Stimulated activated memory B cell treated with anti-CD40 and anti-IgM and Interleukin-4, amounts not matched to agents 10 μg/mL and 1 μg/mL and 100 μg/mL, for 72 hours (primary cell): ENCODE results near the gene FBXO17.
A peak's percentile ranks its signal among the peaks of the same experiment; 100 is the strongest.
"Not testable (repeated sequence)": the region's sequence is repeated elsewhere in the genome, so short reads cannot be mapped to it uniquely, and the experiment has no call there.

Source experiments
- ATAC-seq: fragments of 150-1000 bp; cut with Tn5 transposase; 2 replicates; pipeline ENCODE4 v1.10.0; 2021
- H3K27ac Mint-ChIP-seq: one replicate; pipeline ENCODE4 v1.8.0; 2022; ENCODE audit warnings: mild to moderate bottlenecking, mixed read lengths
- H3K27me3 Mint-ChIP-seq: one replicate; pipeline ENCODE4 v1.8.0; 2022; ENCODE audit warnings: mixed read lengths
- H3K36me3 Mint-ChIP-seq: one replicate; pipeline ENCODE4 v1.8.0; 2022; ENCODE audit warnings: mixed read lengths
- H3K4me1 Mint-ChIP-seq: one replicate; pipeline ENCODE4 v1.8.0; 2022; ENCODE audit warnings: mixed read lengths
- H3K4me3 Mint-ChIP-seq: one replicate; pipeline ENCODE4 v1.8.0; 2022; ENCODE audit warnings: mild to moderate bottlenecking, moderate library complexity, mixed read lengths
- H3K9me3 Mint-ChIP-seq: one replicate; pipeline ENCODE4 v1.8.0; 2022; ENCODE audit warnings: mixed read lengths

FBXO17 gene

DNA sequence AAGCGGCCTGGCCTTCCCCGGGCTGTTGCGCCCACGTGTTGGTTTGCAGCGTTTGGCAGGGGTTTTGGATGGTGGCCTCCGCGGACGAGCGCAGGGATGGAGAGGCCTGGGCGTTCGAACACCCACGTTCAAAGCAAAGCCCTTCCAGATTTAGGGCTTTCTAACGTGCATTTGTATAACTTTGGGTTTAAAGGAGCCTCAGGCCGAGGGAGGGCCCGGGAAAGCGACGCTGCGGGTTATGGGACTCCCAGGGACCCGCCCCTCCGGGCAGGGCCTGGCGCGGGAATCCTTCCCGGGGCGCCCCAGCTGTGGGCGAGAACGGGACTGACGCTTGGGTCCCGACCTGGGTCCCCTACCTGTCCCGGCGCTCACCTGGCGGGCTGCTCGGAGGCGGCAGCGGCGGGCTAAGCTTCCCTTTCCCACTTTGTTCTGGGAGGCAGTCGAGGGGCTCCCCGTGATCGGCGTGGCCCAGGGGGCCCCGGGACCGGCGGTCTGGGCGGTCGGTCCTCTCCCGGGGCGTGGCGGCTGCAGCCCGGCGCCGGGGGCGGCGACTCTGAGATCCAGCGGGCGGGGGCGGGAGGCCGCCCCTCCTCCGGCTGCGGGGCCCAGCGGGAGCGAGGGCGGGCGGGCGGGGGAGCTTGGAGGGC lies at the start of gene FBXO17:
Gene FBXO17 (minus strand): TSS at position 529 of the 647 bp plus-strand sequence. CDS start 25,423 bp downstream, outside the sequence.
- H3K4me1 Mint-ChIP-seq = peaks cover 17% of the 10 kb centered on the region
- peaks cover 1% of the 10 kb centered on the region for H3K36me3 Mint-ChIP-seq
- H3K9me3 Mint-ChIP-seq = peaks cover 4% of the 10 kb centered on the region
- peaks cover 44% of the 10 kb centered on the region for H3K27me3 Mint-ChIP-seq
- no peak for ATAC-seq
- peak within 1 kb of the TSS; percentile 60 for H3K4me3 Mint-ChIP-seq
- H3K27ac Mint-ChIP-seq = no peak within 1 kb of the TSS

DNA sequence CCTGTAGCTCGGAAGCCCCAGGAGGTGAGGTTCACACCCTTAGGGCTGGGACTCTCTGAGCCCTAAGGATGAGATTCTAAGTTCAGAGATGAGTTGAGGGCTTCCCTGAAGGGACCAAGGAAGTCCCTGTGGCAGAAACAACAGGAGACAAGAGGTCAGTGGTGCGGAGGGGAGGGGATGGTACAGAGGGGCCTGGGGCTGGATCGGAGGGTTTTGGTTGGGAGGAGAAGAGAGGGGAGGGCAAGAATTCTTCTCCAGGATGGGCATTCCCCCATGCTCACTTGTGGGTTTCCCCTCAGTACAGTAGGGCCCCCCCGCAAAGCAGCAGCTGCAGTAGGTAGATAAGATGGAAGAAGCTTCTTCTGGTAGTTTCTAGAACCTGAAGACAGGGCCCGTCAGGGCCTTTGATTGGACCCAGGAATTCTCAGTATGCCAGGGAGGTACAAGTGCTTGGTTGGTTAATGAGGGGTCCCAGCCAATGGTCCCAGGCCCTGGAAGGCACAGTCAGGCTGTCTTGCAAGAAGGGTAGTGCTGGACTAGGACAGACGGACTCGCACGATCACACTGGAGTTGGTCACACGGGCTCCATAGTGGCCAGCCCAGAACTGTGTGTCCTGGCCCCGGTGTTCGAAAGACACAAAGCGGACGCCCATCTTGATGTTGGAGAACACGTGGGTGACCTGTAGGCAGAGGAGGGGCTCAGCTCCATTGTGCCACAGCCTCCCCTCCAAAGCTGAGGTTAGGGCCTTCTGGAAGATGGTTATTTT lies 49.5 kb upstream of the FBXO17 start:
- no peak overlapping the region for H3K4me3 Mint-ChIP-seq

DNA sequence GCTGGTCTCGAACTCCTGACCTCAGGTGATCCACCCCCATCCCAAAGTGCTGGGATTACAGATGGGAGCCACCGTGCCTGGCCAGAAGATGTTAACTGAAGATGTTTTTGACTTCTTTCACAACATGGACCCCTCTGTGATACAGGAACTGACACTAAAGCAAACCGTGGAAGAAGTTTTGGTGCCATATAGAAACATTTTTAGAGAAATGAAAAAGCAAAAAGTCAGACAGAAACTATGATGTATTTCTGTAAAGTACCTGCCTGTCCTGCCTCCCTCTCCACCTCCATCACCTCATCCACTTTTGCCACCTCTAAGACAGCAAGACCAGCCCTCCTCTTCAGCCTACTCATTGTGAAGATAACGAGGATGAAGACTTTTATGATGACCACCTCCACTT lies 45.5 kb upstream of the FBXO17 start:
- Mint-ChIP-seq H3K9me3 (peaks cover 2% of the 10 kb centered on the region), H3K27ac (no peak overlapping the region), H3K4me1 (no peaks in the 10 kb centered on the region), H3K4me3 (no peak overlapping the region), H3K36me3 (no peaks in the 10 kb centered on the region), H3K27me3 (peaks cover 28% of the 10 kb centered on the region)
- peak; percentile 76 for ATAC-seq

More for the DNA sequence above, 49.5 kb upstream of the FBXO17 start:
- H3K27ac Mint-ChIP-seq = no peak overlapping the region
- H3K36me3 Mint-ChIP-seq = no peaks in the 10 kb centered on the region
- no peaks in the 10 kb centered on the region for H3K4me1 Mint-ChIP-seq
- ATAC-seq = no peak
- H3K27me3 Mint-ChIP-seq = peaks cover 41% of the 10 kb centered on the region
- peaks cover 3% of the 10 kb centered on the region for H3K9me3 Mint-ChIP-seq

DNA sequence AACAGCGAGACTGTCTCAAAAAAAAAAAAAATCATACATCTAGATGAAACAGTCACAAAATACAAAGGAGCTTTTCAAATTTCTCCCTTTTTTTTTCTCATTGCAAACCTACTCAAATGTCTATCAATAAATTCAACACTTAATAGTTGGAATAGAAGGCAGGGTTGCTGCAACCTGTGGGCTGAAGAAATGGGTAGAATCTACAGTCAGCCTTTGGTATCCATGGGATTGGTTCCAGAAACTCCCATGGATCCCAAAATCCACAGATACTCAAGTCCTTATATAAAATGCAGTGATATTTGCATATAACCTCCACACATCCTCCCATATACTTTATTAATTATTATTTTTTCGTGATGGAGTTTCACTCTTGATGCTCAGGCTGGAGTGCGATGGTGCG lies 42.1 kb upstream of the FBXO17 start:
- Mint-ChIP-seq H3K27me3 (peaks cover 30% of the 10 kb centered on the region), H3K27ac (no peak overlapping the region), H3K9me3 (peaks cover 3% of the 10 kb centered on the region), H3K36me3 (no peaks in the 10 kb centered on the region), H3K4me3 (no peak overlapping the region), H3K4me1 (no peaks in the 10 kb centered on the region)
- ATAC-seq = no peak

DNA sequence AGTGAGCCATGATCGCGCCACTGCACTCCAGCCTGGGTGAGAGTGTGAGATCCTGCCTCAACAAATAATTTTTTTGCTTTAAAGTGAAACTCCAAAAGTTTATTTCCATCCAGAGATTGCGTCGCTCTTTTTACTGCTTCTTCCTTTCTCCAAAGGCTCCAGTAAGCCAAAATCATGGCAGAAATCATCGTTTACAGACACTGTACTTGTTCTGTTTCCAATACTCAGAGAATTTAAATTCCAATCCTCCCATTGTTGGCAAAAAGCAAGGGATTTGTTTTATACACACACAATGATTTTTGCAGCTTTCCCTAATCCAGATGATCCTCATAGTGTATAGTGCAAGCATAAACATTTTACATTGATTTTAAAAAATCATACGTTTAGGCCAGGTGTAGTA lies 41.5 kb upstream of the FBXO17 start:
- H3K9me3 Mint-ChIP-seq = peaks cover 3% of the 10 kb centered on the region
- H3K27ac Mint-ChIP-seq = no peak overlapping the region
- H3K36me3 Mint-ChIP-seq = no peaks in the 10 kb centered on the region
- no peaks in the 10 kb centered on the region for H3K4me1 Mint-ChIP-seq
- H3K4me3 Mint-ChIP-seq = no peak overlapping the region
- ATAC-seq = no peak
- H3K27me3 Mint-ChIP-seq = peaks cover 30% of the 10 kb centered on the region

GRCh38 chr19:39014037-39014436 lies 38.5 kb upstream of the FBXO17 start:
- no peak overlapping the region for H3K27ac Mint-ChIP-seq
- H3K4me3 Mint-ChIP-seq = no peak overlapping the region
- H3K36me3 Mint-ChIP-seq = no peaks in the 10 kb centered on the region
- H3K27me3 Mint-ChIP-seq = peaks cover 30% of the 10 kb centered on the region
- H3K9me3 Mint-ChIP-seq = peaks cover 8% of the 10 kb centered on the region
- H3K4me1 Mint-ChIP-seq = no peaks in the 10 kb centered on the region
- no peak for ATAC-seq

DNA sequence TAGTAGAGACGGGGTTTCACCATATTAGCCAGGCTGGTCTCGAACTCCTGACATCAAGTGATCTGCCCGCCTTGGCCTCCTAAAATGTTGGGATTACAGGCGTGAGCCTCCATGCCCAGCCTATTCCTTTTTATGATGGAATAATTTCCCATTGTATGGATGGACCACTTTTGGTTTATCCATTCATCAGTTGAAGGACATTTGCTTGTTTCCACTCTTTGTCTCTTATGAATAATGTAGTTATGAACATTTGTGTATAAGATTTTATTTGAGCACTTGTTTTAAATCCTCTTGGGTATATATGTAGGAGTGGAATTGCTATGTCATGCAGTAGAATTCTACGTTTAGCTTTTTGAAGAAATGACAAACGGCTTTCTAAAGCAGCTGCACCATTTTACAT lies 33.5 kb upstream of the FBXO17 start:
- no peaks in the 10 kb centered on the region for H3K4me1 Mint-ChIP-seq
- H3K9me3 Mint-ChIP-seq = peaks cover 5% of the 10 kb centered on the region
- no peaks in the 10 kb centered on the region for H3K36me3 Mint-ChIP-seq
- H3K27ac Mint-ChIP-seq = no peak overlapping the region
- peaks cover 35% of the 10 kb centered on the region for H3K27me3 Mint-ChIP-seq
- no peak for ATAC-seq
- no peak overlapping the region for H3K4me3 Mint-ChIP-seq

GRCh38 chr19:39008137-39008536 lies 32.6 kb upstream of the FBXO17 start:
- H3K27me3 Mint-ChIP-seq = peaks cover 39% of the 10 kb centered on the region
- no peaks in the 10 kb centered on the region for H3K4me1 Mint-ChIP-seq
- H3K36me3 Mint-ChIP-seq = no peaks in the 10 kb centered on the region
- H3K27ac Mint-ChIP-seq = no peak overlapping the region
- peaks cover 5% of the 10 kb centered on the region for H3K9me3 Mint-ChIP-seq
- ATAC-seq = no peak
- no peak overlapping the region for H3K4me3 Mint-ChIP-seq

DNA sequence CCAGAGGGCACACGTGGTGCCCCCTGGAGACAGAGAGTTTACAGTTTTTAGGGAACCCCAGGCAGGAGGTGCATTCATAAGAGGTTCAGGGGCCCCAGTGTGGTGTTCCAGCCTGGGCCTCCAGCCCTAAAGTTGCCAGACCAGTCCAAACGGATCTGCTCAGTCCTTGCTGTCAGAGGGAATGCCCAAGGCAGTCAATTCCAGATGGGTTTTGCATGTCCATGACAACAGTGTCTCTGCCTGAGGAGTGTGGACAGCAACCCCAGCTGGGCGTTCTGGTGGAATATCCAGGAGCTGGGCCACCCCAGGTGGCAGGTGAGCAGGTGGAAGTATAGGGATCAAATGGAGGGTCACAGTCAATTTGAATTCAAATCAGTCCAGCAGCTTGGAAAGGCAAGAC lies 31.6 kb upstream of the FBXO17 start:
- H3K27me3 Mint-ChIP-seq = peaks cover 46% of the 10 kb centered on the region
- ATAC-seq = no peak
- no peaks in the 10 kb centered on the region for H3K4me1 Mint-ChIP-seq
- H3K4me3 Mint-ChIP-seq = no peak overlapping the region
- peaks cover 5% of the 10 kb centered on the region for H3K9me3 Mint-ChIP-seq
- no peaks in the 10 kb centered on the region for H3K36me3 Mint-ChIP-seq
- H3K27ac Mint-ChIP-seq = no peak overlapping the region

DNA sequence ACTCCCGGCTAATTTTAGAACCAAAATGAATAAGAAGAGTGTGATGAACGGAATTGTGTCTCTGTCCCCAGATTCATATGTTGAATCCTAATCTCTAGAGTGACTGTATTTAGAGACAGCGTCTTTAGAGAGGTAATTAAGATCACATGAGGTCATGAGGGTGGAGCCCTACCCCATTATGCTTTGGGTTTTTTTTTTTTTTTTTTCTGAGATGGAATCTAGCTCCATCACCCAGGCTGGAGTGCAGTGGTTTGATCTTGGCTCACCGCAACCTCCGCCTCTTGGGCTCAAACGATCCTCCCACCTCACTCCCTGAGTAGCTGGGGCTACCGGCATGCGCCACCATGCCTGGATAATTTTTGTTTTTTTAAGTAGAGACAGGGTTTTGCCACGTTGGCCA lies 28.9 kb upstream of the FBXO17 start:
- peaks cover 1% of the 10 kb centered on the region for H3K9me3 Mint-ChIP-seq
- H3K4me1 Mint-ChIP-seq = no peaks in the 10 kb centered on the region
- no peaks in the 10 kb centered on the region for H3K36me3 Mint-ChIP-seq
- H3K4me3 Mint-ChIP-seq = no peak overlapping the region
- no peak for ATAC-seq
- no peak overlapping the region for H3K27ac Mint-ChIP-seq
- H3K27me3 Mint-ChIP-seq = peaks cover 61% of the 10 kb centered on the region

GRCh38 chr19:39003796-39004195 lies 28.3 kb upstream of the FBXO17 start:
- no peak overlapping the region for H3K27ac Mint-ChIP-seq
- no peaks in the 10 kb centered on the region for H3K9me3 Mint-ChIP-seq
- peaks cover 67% of the 10 kb centered on the region for H3K27me3 Mint-ChIP-seq
- no peak for ATAC-seq
- no peak overlapping the region for H3K4me3 Mint-ChIP-seq
- H3K36me3 Mint-ChIP-seq = no peaks in the 10 kb centered on the region
- no peaks in the 10 kb centered on the region for H3K4me1 Mint-ChIP-seq

GRCh38 chr19:39003188-39003587 lies 27.6 kb upstream of the FBXO17 start:
- ATAC-seq = no peak
- H3K27me3 Mint-ChIP-seq = peaks cover 69% of the 10 kb centered on the region
- H3K4me1 Mint-ChIP-seq = no peaks in the 10 kb centered on the region
- H3K4me3 Mint-ChIP-seq = no peak overlapping the region
- no peaks in the 10 kb centered on the region for H3K36me3 Mint-ChIP-seq
- no peak overlapping the region for H3K27ac Mint-ChIP-seq
- no peaks in the 10 kb centered on the region for H3K9me3 Mint-ChIP-seq

DNA sequence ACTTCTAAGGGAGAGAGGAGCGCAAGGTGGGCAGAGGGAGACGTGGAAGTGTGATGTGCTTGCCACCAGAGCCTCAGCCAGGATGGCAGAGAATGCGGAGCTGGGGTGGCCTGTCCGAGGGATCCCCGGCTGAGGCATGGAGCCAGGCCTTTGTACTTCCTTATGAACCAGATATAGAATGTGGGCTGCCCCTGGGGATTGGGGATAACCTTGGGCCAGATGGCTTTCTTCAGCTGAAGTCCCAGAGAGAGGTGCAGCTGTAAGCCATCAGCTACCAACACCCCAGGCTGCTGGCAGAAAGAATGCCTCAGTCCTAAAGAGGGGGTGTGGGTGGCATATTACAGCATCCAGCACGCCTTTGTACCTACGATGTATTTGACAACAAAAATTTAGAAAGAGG lies 25.5 kb upstream of the FBXO17 start:
- ATAC-seq = no peak
- no peaks in the 10 kb centered on the region for H3K9me3 Mint-ChIP-seq
- H3K4me3 Mint-ChIP-seq = no peak overlapping the region
- H3K36me3 Mint-ChIP-seq = no peaks in the 10 kb centered on the region
- no peaks in the 10 kb centered on the region for H3K4me1 Mint-ChIP-seq
- peaks cover 54% of the 10 kb centered on the region for H3K27me3 Mint-ChIP-seq
- H3K27ac Mint-ChIP-seq = no peak overlapping the region

GRCh38 chr19:38997576-38997975 lies 22.0 kb upstream of the FBXO17 start:
- not testable (repeated sequence) for H3K4me1 Mint-ChIP-seq, H3K36me3 Mint-ChIP-seq, H3K27ac Mint-ChIP-seq, ATAC-seq, H3K4me3 Mint-ChIP-seq, H3K9me3 Mint-ChIP-seq
- H3K27me3 Mint-ChIP-seq = peaks cover 38% of the 10 kb centered on the region

DNA sequence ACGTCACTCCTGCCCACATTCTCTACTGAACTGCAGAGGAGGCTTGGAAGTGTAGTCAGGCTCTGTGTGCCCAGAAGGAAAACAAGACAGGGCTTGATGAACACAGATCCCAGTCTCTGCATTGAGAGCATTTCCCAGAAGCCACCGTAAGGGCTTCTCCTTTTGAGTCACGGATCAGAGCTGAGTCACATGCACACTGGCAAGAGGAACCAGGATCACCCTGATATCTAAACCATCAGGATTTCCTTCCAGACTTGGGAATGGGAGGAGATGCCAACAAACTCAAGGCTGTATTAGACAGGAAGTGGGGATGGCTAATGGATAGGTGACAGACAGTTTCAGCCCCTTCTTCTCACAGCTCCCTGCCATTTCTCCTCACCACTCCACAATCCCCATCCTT lies 17.7 kb upstream of the FBXO17 start:
- Mint-ChIP-seq H3K27ac (no peak overlapping the region), H3K9me3 (peaks cover 5% of the 10 kb centered on the region), H3K27me3 (peaks cover 55% of the 10 kb centered on the region), H3K4me3 (no peak overlapping the region), H3K36me3 (no peaks in the 10 kb centered on the region), H3K4me1 (no peaks in the 10 kb centered on the region)
- ATAC-seq = no peak
